SU-DHL-6 (cell line): ENCODE measurements around the gene SPRED2.

Source experiments
- H2AFZ ChIP-seq: fragments of 200-600 bp; sonication (generic); 2 replicates; pipeline ENCODE4 v1.6.1; 2014; ENCODE audit warnings: low read depth, mild to moderate bottlenecking, moderate library complexity, mixed read lengths, antibody characterized with exemption, low read length; ENCODE audit not compliant: severe bottlenecking
- H3F3A ChIP-seq: fragments of 200-600 bp; shearing (Covaris generic); 2 replicates; pipeline ENCODE4 v1.6.0; 2016; ENCODE audit warnings: antibody characterized with exemption, mild to moderate bottlenecking; ENCODE audit not compliant: insufficient read depth
- H3K27ac ChIP-seq: fragments of 200-600 bp; sonication (generic); 2 replicates; pipeline ENCODE4 v1.5.1; 2016; ENCODE audit warnings: low read depth, mild to moderate bottlenecking, low read length, moderate library complexity, mixed read lengths
- H3K27me3 ChIP-seq: fragments of 200-600 bp; sonication (generic), shearing (Covaris generic); 2 replicates; pipeline ENCODE4 v1.6.0; 2014; ENCODE audit warnings: mild to moderate bottlenecking, low read length
- H3K36me3 ChIP-seq: fragments of 200-600 bp; sonication (generic); 2 replicates; pipeline ENCODE4 v1.6.1; 2014; ENCODE audit warnings: mild to moderate bottlenecking, low read length, mixed read lengths
- H3K4me2 ChIP-seq: fragments of 300-600, 200-600 bp; shearing (Covaris generic), sonication (generic); 2 replicates; pipeline ENCODE4 v1.6.0; 2014; ENCODE audit warnings: low read length, low read depth, mild to moderate bottlenecking; ENCODE audit not compliant: poor library complexity, severe bottlenecking
- H3K4me3 ChIP-seq: fragments of 200-600 bp; sonication (generic); 2 replicates; pipeline ENCODE4 v1.5.1; 2014; ENCODE audit warnings: antibody characterized with exemption, low read length, mild to moderate bottlenecking, mixed read lengths; ENCODE audit not compliant: insufficient read depth, poor library complexity, severe bottlenecking
- H3K79me2 ChIP-seq: fragments of 200-600 bp; sonication (generic); 2 replicates; pipeline ENCODE4 v1.6.1; 2014; ENCODE audit warnings: mild to moderate bottlenecking, low read length, moderate library complexity; ENCODE audit not compliant: insufficient read depth
- H3K9ac ChIP-seq: fragments of 200-600 bp; sonication (generic); 2 replicates; pipeline ENCODE4 v1.7.0; 2014; ENCODE audit warnings: mild to moderate bottlenecking, low read length
- H3K9me2 ChIP-seq: fragments of 200-600 bp; sonication (generic); replicated peaks from 2 replicates; pipeline ENCODE4 v1.6.1; 2014; ENCODE audit warnings: low read length; ENCODE audit not compliant: insufficient read depth
- H3K9me3 ChIP-seq: fragments of 200-600 bp; sonication (generic); 2 replicates; pipeline ENCODE4 v1.6.1; 2014; ENCODE audit warnings: low read length, mixed read lengths; ENCODE audit not compliant: insufficient read depth
- H4K20me1 ChIP-seq: fragments of 200-600 bp; sonication (generic); 2 replicates; pipeline ENCODE4 v1.6.1; 2014; ENCODE audit warnings: low read depth, mild to moderate bottlenecking, antibody characterized with exemption, low read length, moderate library complexity, mixed read lengths
- CTCF ChIP-seq: fragments of 200-600 bp; sonication (generic); IDR thresholded peaks from one replicate; pipeline ENCODE4 v1.5.1; 2017; ENCODE audit warnings: antibody characterized with exemption, mild to moderate bottlenecking, low read length, moderate library complexity; ENCODE audit not compliant: insufficient read depth, poor library complexity, severe bottlenecking
- EZH2phosphoT487 ChIP-seq: fragments of 200-600 bp; sonication (generic), shearing (Covaris generic); conservative IDR thresholded peaks from 2 replicates; pipeline ENCODE4 v1.6.1; 2018; ENCODE audit warnings: mild to moderate bottlenecking, antibody characterized with exemption, low read length, moderate library complexity, mixed read lengths

SPRED2 gene

GRCh38 chr2:65374575-65374974 is 57.8 kb downstream of the SPRED2 start:
- Histone ChIP-seq H2AFZ (no peak overlapping the region), H3K27me3 (no peaks in the 10 kb centered on the region), H3K27ac (peak overlapping the region; percentile 93), H3K4me2 (peak overlapping the region; percentile 84), H4K20me1 (no peaks in the 10 kb centered on the region), H3K9ac (no peak overlapping the region), H3F3A (peaks cover 35% of the 10 kb centered on the region), H3K9me2 (no peaks in the 10 kb centered on the region), H3K4me3 (no peak overlapping the region), H3K9me3 (no peaks in the 10 kb centered on the region), H3K79me2 (peaks cover 83% of the 10 kb centered on the region), H3K36me3 (0 out of 2 replicates have a peak, but pooled peaks cover 6% of the 10 kb centered on the region)
- TF ChIP-seq CTCF: no peak
- TF ChIP-seq EZH2phosphoT487: no peak

GRCh38 chr2:65373365-65373918 is 59.0 kb downstream of the SPRED2 start:
- H3K9me2 ChIP-seq: no peaks in the 10 kb centered on the region
- no peaks in the 10 kb centered on the region for H4K20me1 ChIP-seq
- H2AFZ ChIP-seq: no peak overlapping the region
- TF ChIP-seq EZH2phosphoT487: no peak
- no peak for TF ChIP-seq CTCF
- H3K27me3 ChIP-seq: no peaks in the 10 kb centered on the region
- no peaks in the 10 kb centered on the region for H3K9me3 ChIP-seq
- no peak overlapping the region for H3K4me3 ChIP-seq
- peak overlapping the region; percentile 93 for H3K27ac ChIP-seq
- H3F3A ChIP-seq: peaks cover 47% of the 10 kb centered on the region
- H3K79me2 ChIP-seq: peaks cover 84% of the 10 kb centered on the region
- H3K9ac ChIP-seq: no peak overlapping the region
- H3K36me3 ChIP-seq: 0 out of 2 replicates have a peak, but pooled peaks cover 6% of the 10 kb centered on the region
- peak overlapping the region; percentile 84 for H3K4me2 ChIP-seq

DNA sequence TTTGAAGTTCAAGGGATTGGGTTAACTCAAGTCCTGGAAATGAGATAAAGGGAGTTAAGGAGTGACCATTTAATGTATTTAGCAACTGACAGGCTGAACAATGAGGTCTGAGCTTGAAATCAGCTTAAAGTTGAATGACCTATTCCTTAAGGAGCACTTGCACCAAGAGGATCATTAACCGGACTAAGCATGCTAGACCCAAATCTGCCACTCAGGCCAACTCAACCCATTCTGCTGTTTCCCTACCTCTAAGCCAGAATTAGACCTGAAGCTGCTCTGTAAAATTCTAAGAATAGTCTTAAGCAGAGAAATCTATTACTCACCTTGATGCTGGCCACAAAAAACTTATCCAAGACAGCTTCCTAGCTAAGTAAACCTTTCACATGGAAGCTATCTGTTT is 59.8 kb downstream of the SPRED2 start:
- TF ChIP-seq EZH2phosphoT487 (no peak), CTCF (no peak)
- H3K27me3 ChIP-seq: no peaks in the 10 kb centered on the region
- H3K36me3 ChIP-seq: 0 out of 2 replicates have a peak, but pooled peaks cover 6% of the 10 kb centered on the region
- peak overlapping the region; percentile 84 for H3K4me2 ChIP-seq
- H3K79me2 ChIP-seq: peaks cover 84% of the 10 kb centered on the region
- peak overlapping the region; percentile 93 for H3K27ac ChIP-seq
- H3K4me3 ChIP-seq: no peak overlapping the region
- H3K9me2 ChIP-seq: no peaks in the 10 kb centered on the region
- peak overlapping the region; percentile 59; the same call in 1 of the 2 replicates for H3K9ac ChIP-seq
- H4K20me1 ChIP-seq: no peaks in the 10 kb centered on the region
- peaks cover 54% of the 10 kb centered on the region for H3F3A ChIP-seq
- H3K9me3 ChIP-seq: no peaks in the 10 kb centered on the region
- no peak overlapping the region for H2AFZ ChIP-seq
